GM18498 (cell line): ENCODE data around the gene ZNF804A.
"Not testable (repeated sequence)": the region's sequence is repeated elsewhere in the genome, so short reads cannot be mapped to it uniquely, and the experiment has no call there.

Source experiments
- ATAC-seq: cut with Tn5 transposase; IDR thresholded peaks from one replicate; pipeline ENCODE4 v1.9.1; 2021; ENCODE audit warnings: mild to moderate bottlenecking, moderate library complexity; ENCODE audit not compliant: unreplicated experiment

Gene ZNF804A

GRCh38 chr2:184698476-184698875, 100.1 kb downstream of the ZNF804A start:
- ATAC-seq = no peak

GRCh38 chr2:184721881-184722280, 123.6 kb downstream of the ZNF804A start:
- no peak for ATAC-seq

GRCh38 chr2:184727813-184728212, 129.5 kb downstream of the ZNF804A start:
- no peak for ATAC-seq

GRCh38 chr2:184728411-184728810, 130.1 kb downstream of the ZNF804A start:
- ATAC-seq = no peak

GRCh38 chr2:184729581-184729980, 131.3 kb downstream of the ZNF804A start:
- ATAC-seq = no peak

GRCh38 chr2:184730288-184730687, 132.0 kb downstream of the ZNF804A start:
- ATAC-seq = no peak

GRCh38 chr2:184734338-184734737, 136.0 kb downstream of the ZNF804A start:
- ATAC-seq = no peak

- no peak for ATAC-seq
Observed at GRCh38 chr2:184735611-184736010, 137.3 kb downstream of the ZNF804A start.

- ATAC-seq = no peak
Observed at GRCh38 chr2:184743096-184743495, 144.8 kb downstream of the ZNF804A start.

- no peak for ATAC-seq
Observed at GRCh38 chr2:184756161-184756560, 157.8 kb downstream of the ZNF804A start.

GRCh38 chr2:184756885-184757284, 158.6 kb downstream of the ZNF804A start:
- no peak for ATAC-seq

- not testable (repeated sequence) for ATAC-seq
Observed at GRCh38 chr2:184759557-184760255, 161.4 kb downstream of the ZNF804A start.

- ATAC-seq = no peak
Observed at GRCh38 chr2:184760931-184761330, 162.6 kb downstream of the ZNF804A start.

GRCh38 chr2:184765112-184765895, 167.0 kb downstream of the ZNF804A start:
- no peak for ATAC-seq

- no peak for ATAC-seq
Observed at GRCh38 chr2:184767059-184767458, 168.7 kb downstream of the ZNF804A start.

GRCh38 chr2:184769023-184769422, 170.7 kb downstream of the ZNF804A start:
- no peak for ATAC-seq

- ATAC-seq = no peak
Observed at GRCh38 chr2:184769686-184770085, 171.4 kb downstream of the ZNF804A start.

- no peak for ATAC-seq
Observed at GRCh38 chr2:184779777-184780176, 181.4 kb downstream of the ZNF804A start.

GRCh38 chr2:184780384-184780783, 182.1 kb downstream of the ZNF804A start:
- ATAC-seq = no peak

- ATAC-seq = no peak
Observed at GRCh38 chr2:184780944-184781343, 182.6 kb downstream of the ZNF804A start.

GRCh38 chr2:184783576-184783975, 185.2 kb downstream of the ZNF804A start:
- no peak for ATAC-seq

- ATAC-seq = no peak
Observed at GRCh38 chr2:184793176-184793575, 194.8 kb downstream of the ZNF804A start.
